Liver (tissue), 9 donors: Measurements from ENCODE around the gene TSPAN32. TPM values are rescaled to one million over a fixed set of nuclear protein-coding genes. Genes with fewer than 3 reads are reported as not detected.

ENCODE experiments used
- DNase-seq: peaks from one replicate; pipeline ENCODE4 v3.0.0-alpha.2; 2017; ENCODE audit warnings: low spot score
- H3K27ac ChIP-seq, 2 donors: one replicate each; pipeline ENCODE4 v1.7.0; 2013; ENCODE audit warnings: inconsistent platforms in 2 of 2, low read length in 2 of 2, control low read depth in 1 of 2, low read depth in 1 of 2, mild to moderate bottlenecking in 1 of 2
- H3K27me3 ChIP-seq, 4 donors: one replicate each; pipeline versions ENCODE4 v1.6.1 to v1.7.0; 2013; ENCODE audit warnings: low read length in 3 of 4, inconsistent platforms in 1 of 4, mild to moderate bottlenecking in 1 of 4, moderate library complexity in 1 of 4; ENCODE audit not compliant: control insufficient read depth in 4 of 4, insufficient read depth in 4 of 4
- H3K36me3 ChIP-seq, 4 donors: one replicate each; pipeline versions ENCODE4 v1.6.1 to v1.7.0; 2013; ENCODE audit warnings: low read length in 3 of 4, mild to moderate bottlenecking in 3 of 4, low read depth in 1 of 4, moderate library complexity in 1 of 4; ENCODE audit not compliant: control insufficient read depth in 4 of 4, insufficient read depth in 3 of 4
- H3K4me1 ChIP-seq, 4 donors: one replicate each; pipeline versions ENCODE4 v1.6.1 to v1.7.0; 2013; ENCODE audit warnings: low read length in 3 of 4, mild to moderate bottlenecking in 3 of 4, moderate library complexity in 1 of 4; ENCODE audit not compliant: control insufficient read depth in 4 of 4, insufficient read depth in 4 of 4
- H3K4me3 ChIP-seq, 3 donors: one replicate each; pipeline versions ENCODE4 v1.6.1 to v1.7.0; 2013; ENCODE audit warnings: low read length in 3 of 3, control low read depth in 1 of 3, low read depth in 1 of 3, mild to moderate bottlenecking in 1 of 3
- H3K9ac ChIP-seq, 2 donors: one replicate each; pipeline ENCODE4 v1.7.0; 2013; ENCODE audit warnings: low read length in 2 of 2, mild to moderate bottlenecking in 2 of 2, moderate library complexity in 2 of 2, control low read depth in 1 of 2, low read depth in 1 of 2
- H3K9me3 ChIP-seq, 4 donors: one replicate each; pipeline versions ENCODE4 v1.6.1 to v1.7.0; 2013; ENCODE audit warnings: low read length in 3 of 4; ENCODE audit not compliant: control insufficient read depth in 4 of 4
- ATF3 ChIP-seq: IDR thresholded peaks from 2 replicates; pipeline ENCODE4 v1.6.1; 2016; ENCODE audit warnings: antibody characterized with exemption
- CTCF ChIP-seq: fragments of 150-350 bp; IDR thresholded peaks from 2 replicates; pipeline ENCODE4 v1.5.1; 2017; ENCODE audit warnings: improper control_type of control experiment, low read depth, low read length; ENCODE audit not compliant: missing input control
- EGR1 ChIP-seq, 2 donors: IDR thresholded peaks; 2 replicates each; pipeline ENCODE4 v1.6.1; 2016 to 2018; ENCODE audit warnings: antibody characterized with exemption in 2 of 2, low read depth in 2 of 2
- FOXA1 ChIP-seq: IDR thresholded peaks from 2 replicates; pipeline ENCODE4 v1.6.1; 2016; ENCODE audit warnings: antibody characterized with exemption
- FOXA2 ChIP-seq: IDR thresholded peaks from 2 replicates; pipeline ENCODE4 v1.6.1; 2016; ENCODE audit warnings: antibody characterized with exemption
- GABPA ChIP-seq, 2 donors: IDR thresholded peaks in 1 of 2; conservative IDR thresholded peaks in 1 of 2; 2 replicates each; pipeline ENCODE4 v1.6.1; 2016; ENCODE audit warnings: antibody characterized with exemption in 2 of 2, mild to moderate bottlenecking in 1 of 2, moderate library complexity in 1 of 2
- HNF4A ChIP-seq, 2 donors: conservative IDR thresholded peaks; 2 replicates each; pipeline ENCODE4 v1.6.1; 2016; ENCODE audit warnings: antibody characterized with exemption in 2 of 2, mild to moderate bottlenecking in 2 of 2
- HNF4G ChIP-seq: IDR thresholded peaks from 2 replicates; pipeline ENCODE4 v1.6.1; 2016; ENCODE audit warnings: antibody characterized with exemption
- JUND ChIP-seq, 2 donors: IDR thresholded peaks; 2 replicates each; pipeline ENCODE4 v1.6.1; 2016; ENCODE audit warnings: antibody characterized with exemption in 2 of 2
- MAX ChIP-seq: IDR thresholded peaks from 2 replicates; pipeline ENCODE4 v1.6.1; 2016; ENCODE audit warnings: antibody characterized with exemption
- NR2F2 ChIP-seq: IDR thresholded peaks from 2 replicates; pipeline ENCODE4 v1.6.1; 2016; ENCODE audit warnings: antibody characterized with exemption
- RAD21 ChIP-seq, 2 donors: IDR thresholded peaks; 2 replicates each; pipeline ENCODE4 v1.6.1; 2016; ENCODE audit warnings: antibody characterized with exemption in 2 of 2, mild to moderate bottlenecking in 2 of 2
- REST ChIP-seq: IDR thresholded peaks from 2 replicates; pipeline ENCODE4 v1.6.1; 2016; ENCODE audit warnings: antibody characterized with exemption, mild to moderate bottlenecking
- RXRA ChIP-seq, 2 donors: IDR thresholded peaks; 2 replicates each; pipeline ENCODE4 v1.6.1; 2017 to 2018; ENCODE audit warnings: antibody characterized with exemption in 2 of 2, mild to moderate bottlenecking in 1 of 2
- SP1 ChIP-seq: IDR thresholded peaks from 2 replicates; pipeline ENCODE4 v1.6.1; 2018; ENCODE audit warnings: antibody characterized with exemption, mild to moderate bottlenecking
- TAF1 ChIP-seq: conservative IDR thresholded peaks from 2 replicates; pipeline ENCODE4 v1.6.1; 2016; ENCODE audit warnings: antibody characterized with exemption, mild to moderate bottlenecking
- YY1 ChIP-seq: IDR thresholded peaks from 2 replicates; pipeline ENCODE4 v1.6.1; 2016; ENCODE audit warnings: antibody characterized with exemption, mild to moderate bottlenecking
- ZBTB33 ChIP-seq: IDR thresholded peaks from 2 replicates; pipeline ENCODE4 v1.6.1; 2016; ENCODE audit warnings: antibody characterized with exemption
- WGBS: extraction: QIAGEN DNeasy Blood & Tissue Kit; methylation state at CpG from one replicate; pipeline ENCODE4 v1.1.7; 2013; 5-methylcytosine and 5-hydroxymethylcytosine counted together
- polyA plus RNA-seq, 2 donors: library from polyadenylated mRNA; stranded (reverse) in 1 of 2; unstranded in 1 of 2; fragments of 200-250 nt in 1 of 2; fragments of >200 nt in 1 of 2; fragmentation: Nextera tagmentation in 1 of 2; extraction: Ambion mirVana in 1 of 2; gene quantifications; one replicate each; pipeline versions ENCODE4 v1.2.1 to v1.2.3, GENCODE V29; 2013 to 2015
- total RNA-seq, 2 donors: library from RNA; depleted of rRNA; stranded (reverse); fragments of >200 nt; gene quantifications; one replicate each; pipeline ENCODE4 v1.2.3, GENCODE V29; 2014
- donor health status: healthy.
- donor health status: healthy.
- donor health status: healthy.
- donor health status: healthy.
- donor health status: healthy.

The TSPAN32 gene
- total and polyA plus RNA-seq, 4 donors: 0.25 to 71.4 (median 0.45) TPM

- Histone ChIP-seq H3K9ac (no peak overlapping the region), H3K4me1 (peaks cover 0 to 11% (median 10%) of the 10 kb centered on the region in 4 donors), H3K4me3 (no peak overlapping the region), H3K9me3 (no peaks in the 10 kb centered on the region), H3K27me3 (no peaks in the 10 kb centered on the region), H3K27ac (no peak overlapping the region), H3K36me3 (no peaks in the 10 kb centered on the region)
- WGBS: 72% methylated on average over 5 of the region's 5 CpGs
- no peak for DNase-seq
- TF ChIP-seq SP1: no peak
- TF ChIP-seq ATF3: no peak
- TF ChIP-seq TAF1: no peak
Measured at GRCh38 chr11:2342981-2343380, 41.2 kb downstream of the TSPAN32 start.

- no peak overlapping the region for H3K27ac ChIP-seq
- DNase-seq: no peak
- H3K4me3 ChIP-seq: no peak overlapping the region
- H3K27me3 ChIP-seq: no peaks in the 10 kb centered on the region
- no peaks in the 10 kb centered on the region for H3K36me3 ChIP-seq
- TF ChIP-seq GABPA (IDR thresholded peaks at IDR 0.05 in 1 of 2, conservative IDR thresholded peaks at IDR 0.05 in 1 of 2): no peak
- no peak for TF ChIP-seq REST
- no peak for TF ChIP-seq TAF1
- no peak for TF ChIP-seq ZBTB33
- TF ChIP-seq EGR1 (IDR thresholded peaks at IDR 0.05; ENCODE audit: low read depth in 2 of 2): no peak
- TF ChIP-seq CTCF: no peak
- TF ChIP-seq HNF4A (conservative IDR thresholded peaks at IDR 0.05): no peak
- no peak for TF ChIP-seq FOXA1
- TF ChIP-seq RXRA (IDR thresholded peaks at IDR 0.05): no peak
- no peak for TF ChIP-seq JUND (IDR thresholded peaks at IDR 0.05)
- TF ChIP-seq FOXA2: no peak
- TF ChIP-seq YY1: no peak
- no peak for TF ChIP-seq RAD21 (IDR thresholded peaks at IDR 0.05)
- no peak for TF ChIP-seq HNF4G
- TF ChIP-seq MAX: no peak
- TF ChIP-seq SP1: no peak
- TF ChIP-seq ATF3: no peak
- no peak for TF ChIP-seq NR2F2
- WGBS: 91% methylated on average over 4 of the region's 4 CpGs
- no peak overlapping the region for H3K9ac ChIP-seq
- peaks cover 0 to 12% (median 10%) of the 10 kb centered on the region in 4 donors for H3K4me1 ChIP-seq
- H3K9me3 ChIP-seq: no peaks in the 10 kb centered on the region
Measured at GRCh38 chr11:2343502-2343901, 41.7 kb downstream of the TSPAN32 start.
